HCT116 (cell line): ENCODE results near the gene PSMA6. TPM values are rescaled to one million over a fixed set of nuclear protein-coding genes. Genes with fewer than 3 reads are reported as not detected.

Experiments used
- ATAC-seq: fragments of 200-7000 bp; cut with Tn5 transposase; 2 replicates; pipeline ENCODE4 v1.9.1; 2020; ENCODE audit warnings: mild to moderate bottlenecking, moderate library complexity
- BruUV-seq: library from RNA; stranded (reverse); fragments of 400-500 nt; replicated peaks from 2 replicates; lab custom pipeline; 2021; lab: Mats Ljungman, UMichigan
- CTCF ChIA-PET: fragments of 300-600 bp; sonication (Branson Sonifier 250); formaldehyde crosslinking; loops from one replicate; lab custom pipeline; 2021; ENCODE audit warnings: antibody characterized with exemption; lab: Charles Lee
- POLR2A ChIA-PET: fragments of 300-600, 350-600 bp; sonication (Branson Sonifier 250); formaldehyde crosslinking; loops from one replicate; lab custom pipeline; 2021; ENCODE audit warnings: antibody characterized with exemption; lab: Charles Lee
- RAD21 ChIA-PET, 2 experiments: fragments of 300-600 bp; sonication (Branson Sonifier 250); formaldehyde crosslinking; loops; one replicate each; lab custom pipeline; 2023; ENCODE audit warnings: low total read pairs in 2 of 2; ENCODE audit not compliant: uncharacterized antibody in 2 of 2, unreplicated experiment in 2 of 2, low non-redundant PET in 1 of 2; lab: Charles Lee
- DNase-seq: peaks from one replicate; pipeline ENCODE4 v3.0.0-alpha.2; 2010; ENCODE audit warnings: low read depth, low spot score
- H2AFZ ChIP-seq: fragments of 200-600 bp; shearing (Covaris generic), sonication (generic); 2 replicates; pipeline ENCODE4 v1.6.1; 2017; ENCODE audit warnings: low read depth, mixed run types, mixed read lengths, antibody characterized with exemption, low read length; ENCODE audit not compliant: poor library complexity, severe bottlenecking
- H3K27ac ChIP-seq: 2 replicates; pipeline ENCODE4 v1.5.1; 2012; ENCODE audit warnings: low read depth, low read length
- H3K27me3 ChIP-seq: fragments of 200-600 bp; sonication (generic); 2 replicates; pipeline ENCODE4 v1.6.1; 2016; ENCODE audit warnings: mixed run types, low read length, mixed read lengths; ENCODE audit not compliant: insufficient read depth
- H3K36me3 ChIP-seq, 2 experiments: fragments of 200-500 bp in 1 of 2; fragments of 200-600 bp in 1 of 2; sonication (Bioruptor generic) in 1 of 2; sonication (generic) in 1 of 2; 2 replicates each; pipeline versions ENCODE4 v1.5.1 to v1.6.1; 2014 to 2016; ENCODE audit warnings: low read length in 2 of 2, inconsistent platforms in 1 of 2, mixed read lengths in 1 of 2, mixed run types in 1 of 2; ENCODE audit not compliant: insufficient read depth in 2 of 2, control insufficient read depth in 1 of 2
- H3K4me1 ChIP-seq, 2 experiments: fragments of 200-600 bp in 1 of 2; sonication (generic) in 1 of 2; 2 replicates each; pipeline versions ENCODE4 v1.5.1 to v1.6.1; 2012 to 2017; ENCODE audit warnings: low read length in 2 of 2, inconsistent platforms in 1 of 2, mild to moderate bottlenecking in 1 of 2, mixed read lengths in 1 of 2, mixed run types in 1 of 2, moderate library complexity in 1 of 2; ENCODE audit not compliant: insufficient read depth in 2 of 2, control insufficient read depth in 1 of 2
- H3K4me2 ChIP-seq: fragments of 200-600 bp; sonication (generic); 2 replicates; pipeline ENCODE4 v1.6.1; 2017; ENCODE audit warnings: mixed run types, low read length, mixed read lengths
- H3K4me3 ChIP-seq, 2 experiments: fragments of 200-600 bp in 1 of 2; sonication (generic) in 1 of 2; replicated peaks in 1 of 2; 2 replicates each; pipeline ENCODE4 v1.5.1; 2011 to 2016; ENCODE audit warnings: low read length in 2 of 2, control low read depth in 1 of 2, low read depth in 1 of 2, mild to moderate bottlenecking in 1 of 2, mixed read lengths in 1 of 2, mixed run types in 1 of 2
- H3K79me2 ChIP-seq: fragments of 200-600 bp; sonication (generic); 2 replicates; pipeline ENCODE4 v1.6.1; 2017; ENCODE audit warnings: mild to moderate bottlenecking, mixed run types, low read length, moderate library complexity, mixed read lengths; ENCODE audit not compliant: insufficient read depth
- H3K9ac ChIP-seq: fragments of 200-600 bp; sonication (generic); 2 replicates; pipeline ENCODE4 v1.6.1; 2016; ENCODE audit warnings: low read length, mixed read lengths
- H3K9me2 ChIP-seq: fragments of 200-600 bp; sonication (generic), shearing (Covaris generic); 2 replicates; pipeline ENCODE4 v1.6.1; 2017; ENCODE audit warnings: mixed run types, mild to moderate bottlenecking, moderate library complexity; ENCODE audit not compliant: insufficient read depth
- H3K9me3 ChIP-seq, 2 experiments: fragments of 200-500 bp in 1 of 2; fragments of 200-600 bp in 1 of 2; sonication (Bioruptor generic) in 1 of 2; sonication (generic) in 1 of 2; 2 replicates each; pipeline ENCODE4 v1.6.1; 2014 to 2017; ENCODE audit warnings: low read length in 2 of 2, mixed read lengths in 2 of 2, inconsistent platforms in 1 of 2, low read depth in 1 of 2, mild to moderate bottlenecking in 1 of 2, mixed run types in 1 of 2, moderate library complexity in 1 of 2; ENCODE audit not compliant: control insufficient read depth in 1 of 2, insufficient read depth in 1 of 2
- H4K20me1 ChIP-seq: fragments of 200-600 bp; sonication (generic), shearing (Covaris generic); 2 replicates; pipeline ENCODE4 v1.6.1; 2017; ENCODE audit warnings: mixed run types, mild to moderate bottlenecking, moderate library complexity; ENCODE audit not compliant: insufficient read depth
- ATF3 ChIP-seq: IDR thresholded peaks from 2 replicates; pipeline ENCODE4 v1.6.1; 2012
- CBX3 ChIP-seq: IDR thresholded peaks from 2 replicates; pipeline ENCODE4 v1.6.1; 2012; ENCODE audit warnings: low read depth
- CEBPB ChIP-seq: IDR thresholded peaks from 2 replicates; pipeline ENCODE4 v1.6.1; 2012; ENCODE audit warnings: low read depth
- EGR1 ChIP-seq: IDR thresholded peaks from 2 replicates; pipeline ENCODE4 v1.6.1; 2012; ENCODE audit warnings: low read depth
- EZH2phosphoT487 ChIP-seq: fragments of 200-600 bp; IDR thresholded peaks from 2 replicates; pipeline ENCODE4 v1.6.1; 2018; ENCODE audit warnings: antibody characterized with exemption, borderline replicate concordance
- FOSL1 ChIP-seq: IDR thresholded peaks from 2 replicates; pipeline ENCODE4 v1.6.1; 2012; ENCODE audit warnings: low read depth
- JUND ChIP-seq: IDR thresholded peaks from 2 replicates; pipeline ENCODE4 v1.6.1; 2012
- MAX ChIP-seq: IDR thresholded peaks from 2 replicates; pipeline ENCODE4 v1.6.1; 2012
- POLR2A ChIP-seq: IDR thresholded peaks from 2 replicates; pipeline ENCODE4 v1.7.0; 2011; ENCODE audit warnings: borderline replicate concordance; ENCODE audit not compliant: insufficient read depth, insufficient read length; ENCODE audit errors: extremely low read depth
- POLR2AphosphoS5 ChIP-seq: IDR thresholded peaks from 2 replicates; pipeline ENCODE4 v1.6.1; 2011; ENCODE audit warnings: mild to moderate bottlenecking, low read depth, low read length, moderate library complexity
- RAD21 ChIP-seq: IDR thresholded peaks from 2 replicates; pipeline ENCODE4 v1.6.1; 2012; ENCODE audit warnings: low read depth, mild to moderate bottlenecking
- SIN3A ChIP-seq: IDR thresholded peaks from 2 replicates; pipeline ENCODE4 v1.6.1; 2012; ENCODE audit warnings: low read depth
- SRF ChIP-seq: IDR thresholded peaks from 2 replicates; pipeline ENCODE4 v1.6.1; 2012; ENCODE audit warnings: low read depth
- TCF7L2 ChIP-seq: IDR thresholded peaks from 2 replicates; pipeline ENCODE4 v1.7.0; 2011; ENCODE audit warnings: borderline replicate concordance, inconsistent platforms; ENCODE audit not compliant: insufficient read depth, insufficient read length; ENCODE audit errors: extremely low read depth
- YY1 ChIP-seq: IDR thresholded peaks from 2 replicates; pipeline ENCODE4 v1.6.1; 2011; ENCODE audit warnings: low read length, low read depth, moderate library complexity, mild to moderate bottlenecking; ENCODE audit not compliant: insufficient replicate concordance; ENCODE audit errors: extremely low read depth
- ZBTB33 ChIP-seq: IDR thresholded peaks from 2 replicates; pipeline ENCODE4 v1.6.1; 2011; ENCODE audit warnings: mild to moderate bottlenecking, low read length, moderate library complexity; ENCODE audit not compliant: insufficient replicate concordance; ENCODE audit errors: extremely low read depth
- ZFX ChIP-seq: fragments of 450-650 bp; IDR thresholded peaks from 2 replicates; pipeline ENCODE4 v1.6.1; 2017
- ZNF274 ChIP-seq: fragments of 200-500 bp; sonication (Bioruptor generic); IDR thresholded peaks from 2 replicates; pipeline ENCODE4 v1.6.1; 2014; ENCODE audit warnings: mild to moderate bottlenecking, low read depth, low read length, inconsistent platforms
- intact Hi-C: fragments of 100-400 bp; cut with micrococcal nuclease; formaldehyde crosslinking; loops from 2 replicates; pipeline ENCODE4 v1.10.0; 2022
- total RNA-seq: library from RNA; stranded (reverse); gene quantifications from one replicate; pipeline ENCODE4 v1.2.1, GENCODE V29; 2021; ENCODE audit not compliant: unreplicated experiment

Gene PSMA6
- total RNA-seq, 1 experiment from 2014 or later = 194 TPM

- Histone ChIP-seq H3K27ac (peak overlapping the region; percentile 50; the same call in 1 of the 2 replicates), H3K4me1 (peaks cover 23 to 25% of the 10 kb centered on the region in 2 experiments; a peak in 3 of 4 replicates), H3K79me2 (no peaks in the 10 kb centered on the region), H3K9me3 (no peaks in the 10 kb centered on the region), H4K20me1 (no peaks in the 10 kb centered on the region), H3K9me2 (no peaks in the 10 kb centered on the region), H3K4me3 (no peak overlapping the region), H3K36me3 (no peaks in the 10 kb centered on the region), H3K27me3 (no peaks in the 10 kb centered on the region), H2AFZ (no peak overlapping the region), H3K4me2 (no peak overlapping the region), H3K9ac (no peak overlapping the region)
- no peak for TF ChIP-seq YY1
- TF ChIP-seq EGR1 = no peak
- TF ChIP-seq FOSL1 = no peak
- TF ChIP-seq EZH2phosphoT487 = no peak
- no peak for TF ChIP-seq ZFX
- TF ChIP-seq CBX3 = no peak
- TF ChIP-seq ATF3 = no peak
- TF ChIP-seq SRF = no peak
- TF ChIP-seq POLR2AphosphoS5 = no peak
- no TSS peak for BruUV-seq
- no peak for ATAC-seq
- ChIA-PET CTCF (no interaction called here), POLR2A (interaction anchor here (1.4 kb wide), 2 partner anchors 9 to 50 kb away, joined by 5 read pairs; partner anchors contain the start of gene PSMA6), RAD21 (no interaction called here)
- intact Hi-C loops = no loop called here
- no peak for DNase-seq
These were observed 50.4 kb downstream of the PSMA6 start for GRCh38 chr14:35342489-35343010.

GRCh38 chr14:35343702-35344101 is 51.5 kb downstream of the PSMA6 start:
- TF ChIP-seq ZFX (no peak), TCF7L2 (no peak), POLR2A (no peak), SIN3A (no peak), JUND (no peak), RAD21 (no peak), FOSL1 (no peak), POLR2AphosphoS5 (no peak), CEBPB (no peak), MAX (no peak), CBX3 (no peak), SRF (no peak), ATF3 (no peak), ZNF274 (no peak), ZBTB33 (no peak), EZH2phosphoT487 (no peak)
- no peaks in the 10 kb centered on the region for H3K36me3 ChIP-seq
- ChIA-PET POLR2A (no interaction called here), RAD21 (no interaction called here), CTCF (no interaction called here)
- no peaks in the 10 kb centered on the region for H3K9me2 ChIP-seq
- intact Hi-C loops = no loop called here
- no peaks in the 10 kb centered on the region for H3K79me2 ChIP-seq
- H2AFZ ChIP-seq = no peak overlapping the region
- ATAC-seq = no peak
- H3K9me3 ChIP-seq = no peaks in the 10 kb centered on the region
- H4K20me1 ChIP-seq = no peaks in the 10 kb centered on the region
- no peak overlapping the region for H3K27ac ChIP-seq
- no peak overlapping the region for H3K4me2 ChIP-seq
- DNase-seq = no peak
- no peaks in the 10 kb centered on the region for H3K27me3 ChIP-seq
- BruUV-seq = no TSS peak
- no peak overlapping the region for H3K9ac ChIP-seq
- H3K4me3 ChIP-seq = no peak overlapping the region
- H3K4me1 ChIP-seq = peaks cover 17 to 19% of the 10 kb centered on the region in 2 experiments; a peak in 3 of 4 replicates
